ENCODE measurements around the gene PTRH2.

The PTRH2 gene

DNA sequence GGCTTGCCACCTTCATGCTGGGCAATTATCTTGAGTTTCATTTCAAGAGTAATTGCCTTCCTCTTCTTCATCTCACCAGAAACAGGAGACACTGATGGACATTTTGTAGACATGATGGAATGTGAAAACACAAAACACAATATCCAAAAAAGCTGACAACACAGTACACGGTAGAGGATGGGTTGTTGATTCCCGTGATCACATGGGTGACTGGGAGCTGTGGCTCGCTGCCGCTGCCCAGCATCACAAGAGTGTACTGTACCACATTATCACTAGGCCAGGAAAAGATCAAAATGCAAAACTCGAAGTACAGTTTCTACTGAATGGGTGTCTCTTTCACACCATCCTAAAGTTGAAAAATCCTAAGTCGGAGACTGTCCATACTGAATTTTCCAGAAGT, 7.4 kb downstream of the PTRH2 start:
- no peak overlapping the region for H3K4me3 Mint-ChIP-seq
- peaks cover 43% of the 10 kb centered on the region for H3K4me1 Mint-ChIP-seq
- peaks cover 53% of the 10 kb centered on the region for H3K36me3 Mint-ChIP-seq
- CTCF ChIA-PET: no interaction called here
- peak overlapping the region; percentile 17 for H3K27ac Mint-ChIP-seq
- no peaks in the 10 kb centered on the region for H3K27me3 Mint-ChIP-seq
- no peak for DNase-seq
- H3K9me3 Mint-ChIP-seq: no peaks in the 10 kb centered on the region

DNA sequence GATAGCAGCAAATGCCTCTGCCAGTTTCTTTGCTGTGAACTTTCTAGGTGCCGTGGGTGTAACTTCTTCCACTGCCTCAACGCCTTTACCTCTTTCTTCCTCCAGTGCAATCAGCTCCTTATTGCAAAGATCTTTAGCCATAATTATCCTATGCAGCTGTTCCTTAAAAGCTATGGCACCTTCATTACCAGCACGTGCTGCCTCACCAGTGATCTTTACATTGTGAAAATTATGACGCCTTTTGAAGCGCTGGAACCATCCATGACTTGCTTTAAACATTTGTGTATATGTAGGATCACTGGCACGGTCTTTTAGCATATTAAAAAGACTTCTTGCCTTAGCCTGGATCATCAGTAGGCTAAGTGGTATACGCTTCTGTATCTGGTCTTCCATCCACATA, 8.0 kb downstream of the PTRH2 start:
- H3K27ac Mint-ChIP-seq: no peak overlapping the region
- H3K4me1 Mint-ChIP-seq: peaks cover 37% of the 10 kb centered on the region
- peaks cover 56% of the 10 kb centered on the region for H3K36me3 Mint-ChIP-seq
- H3K4me3 Mint-ChIP-seq: no peak overlapping the region
- no peaks in the 10 kb centered on the region for H3K27me3 Mint-ChIP-seq
- no peak for DNase-seq
- CTCF ChIA-PET: no interaction called here
- no peaks in the 10 kb centered on the region for H3K9me3 Mint-ChIP-seq

DNA sequence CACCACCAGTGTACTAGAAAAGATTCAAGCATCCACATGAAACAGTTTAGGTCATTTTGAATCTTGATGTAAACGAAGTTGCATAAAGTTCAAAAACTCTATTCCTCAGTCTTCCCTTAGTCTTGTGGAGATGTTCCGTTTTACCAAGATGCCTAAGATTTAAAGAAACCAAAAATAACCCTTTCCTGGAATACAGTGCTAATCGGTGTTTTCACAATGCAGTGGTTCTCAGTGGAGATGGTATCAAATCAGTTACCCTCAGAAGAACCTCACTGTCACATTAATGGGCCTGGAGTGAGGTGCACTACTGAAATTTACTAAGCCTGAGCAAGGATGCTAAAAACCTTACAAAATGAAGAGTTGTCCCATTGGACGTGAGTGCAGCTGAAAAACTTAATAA, 9.1 kb downstream of the PTRH2 start:
- Mint-ChIP-seq H3K36me3 (peaks cover 62% of the 10 kb centered on the region), H3K4me3 (no peak overlapping the region)

DNA sequence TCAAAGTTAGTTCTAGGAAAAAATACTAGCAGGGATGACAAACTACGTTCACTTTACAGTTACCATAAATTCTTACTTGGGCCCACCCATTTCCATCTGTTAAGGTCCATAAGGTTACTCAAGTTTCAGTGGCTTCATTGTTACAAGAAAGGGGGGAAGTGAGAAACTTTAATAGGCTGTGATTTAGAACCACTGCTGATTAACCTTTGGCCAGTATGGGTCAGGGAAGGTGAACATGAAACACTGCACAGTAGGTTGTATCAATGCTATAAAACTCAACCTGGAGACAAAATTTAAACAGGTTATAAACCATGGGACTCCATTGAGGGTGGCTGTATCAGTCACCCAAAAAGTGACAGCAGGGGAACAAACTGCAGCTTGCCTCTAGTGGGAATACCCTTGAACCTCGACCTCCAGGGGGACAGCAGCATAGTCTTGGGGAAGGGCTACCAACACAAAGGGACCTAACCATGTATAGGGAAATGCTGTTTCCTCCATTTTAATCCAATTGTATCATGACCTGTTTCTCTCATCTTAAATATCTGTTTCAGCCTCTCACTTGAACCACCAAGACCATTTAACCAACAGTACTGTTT, 10.4 kb downstream of the PTRH2 start:
- peaks cover 61% of the 10 kb centered on the region for H3K36me3 Mint-ChIP-seq
- H3K4me3 Mint-ChIP-seq: no peak overlapping the region
- no peaks in the 10 kb centered on the region for H3K9me3 Mint-ChIP-seq
- CTCF ChIA-PET: no interaction called here
- H3K27ac Mint-ChIP-seq: no peak overlapping the region
- H3K27me3 Mint-ChIP-seq: no peaks in the 10 kb centered on the region
- H3K4me1 Mint-ChIP-seq: peaks cover 28% of the 10 kb centered on the region
- DNase-seq: no peak

More for the DNA sequence above, 9.1 kb downstream of the PTRH2 start:
- DNase-seq: no peak
- CTCF ChIA-PET: no interaction called here
- H3K9me3 Mint-ChIP-seq: no peaks in the 10 kb centered on the region
- H3K27ac Mint-ChIP-seq: no peak overlapping the region
- peaks cover 34% of the 10 kb centered on the region for H3K4me1 Mint-ChIP-seq
- H3K27me3 Mint-ChIP-seq: no peaks in the 10 kb centered on the region

DNA sequence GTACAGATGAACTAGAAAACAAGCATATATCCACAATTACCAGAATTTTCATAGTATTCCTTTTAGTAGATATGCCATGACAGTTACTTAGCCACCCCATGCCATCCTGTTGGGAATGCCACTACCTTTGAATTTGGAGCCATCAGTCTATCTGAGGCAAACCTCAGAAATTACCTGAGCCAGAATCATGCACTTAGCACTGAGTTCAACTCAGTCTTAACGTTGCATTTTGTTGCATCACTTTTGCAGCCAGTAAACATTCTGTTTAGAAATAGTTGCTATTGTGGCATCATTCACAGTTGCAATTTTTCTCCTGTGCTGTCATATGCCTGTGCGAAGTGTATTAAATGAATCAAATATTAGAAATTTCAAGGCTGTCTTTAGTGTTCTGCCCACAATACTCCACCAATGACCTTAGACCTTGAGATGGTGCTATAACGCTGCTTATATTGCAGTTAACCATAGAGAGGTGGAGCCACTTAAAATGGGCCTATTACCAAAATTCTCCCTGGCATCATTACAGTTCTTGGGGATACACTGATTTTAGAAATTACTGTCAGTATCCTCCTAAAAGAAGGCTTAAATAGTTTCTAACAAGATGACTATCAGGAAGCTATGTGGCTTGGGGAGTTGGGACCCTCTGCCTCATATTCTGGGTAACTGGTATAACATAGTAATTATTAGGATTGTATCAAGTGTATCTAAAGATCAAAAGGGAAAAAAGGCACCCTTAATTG, 11.1 kb downstream of the PTRH2 start:
- Mint-ChIP-seq H3K4me3 (no peak overlapping the region), H3K36me3 (peaks cover 65% of the 10 kb centered on the region), H3K4me1 (peaks cover 28% of the 10 kb centered on the region), H3K9me3 (no peaks in the 10 kb centered on the region), H3K27me3 (no peaks in the 10 kb centered on the region), H3K27ac (peak overlapping the region; percentile 17)
- CTCF ChIA-PET: interaction anchor here (1.2 kb wide), 1 partner anchor 163 kb away, joined by 4 read pairs; no protein-coding TSS in a partner anchor
- DNase-seq: no peak

DNA sequence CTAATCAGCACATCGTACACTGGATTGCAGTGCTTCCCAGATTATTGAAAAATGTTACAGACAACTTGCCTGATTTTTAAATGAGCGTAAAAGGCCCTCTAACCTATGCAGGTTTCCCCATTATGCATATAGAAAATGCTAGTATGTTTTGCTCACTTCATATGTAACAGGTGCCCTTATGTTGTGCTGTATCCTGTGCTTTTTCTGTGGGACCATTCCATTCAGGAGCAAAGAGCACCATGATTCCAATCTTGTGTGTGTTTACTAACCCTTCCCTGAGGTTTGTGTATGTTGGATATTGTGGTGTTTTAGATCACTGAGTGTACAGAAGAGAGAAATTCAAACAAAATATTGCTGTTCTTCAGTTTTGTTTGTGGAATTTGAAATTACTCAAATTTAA, 12.9 kb downstream of the PTRH2 start:
- Mint-ChIP-seq H3K27me3 (no peaks in the 10 kb centered on the region), H3K4me1 (peaks cover 12% of the 10 kb centered on the region), H3K27ac (no peak overlapping the region), H3K36me3 (peaks cover 68% of the 10 kb centered on the region), H3K4me3 (no peak overlapping the region), H3K9me3 (no peaks in the 10 kb centered on the region)
- no peak for DNase-seq
- CTCF ChIA-PET: interaction anchor here (0.7 kb wide), 1 partner anchor 831 kb away, joined by 3 read pairs; no protein-coding TSS in a partner anchor

DNA sequence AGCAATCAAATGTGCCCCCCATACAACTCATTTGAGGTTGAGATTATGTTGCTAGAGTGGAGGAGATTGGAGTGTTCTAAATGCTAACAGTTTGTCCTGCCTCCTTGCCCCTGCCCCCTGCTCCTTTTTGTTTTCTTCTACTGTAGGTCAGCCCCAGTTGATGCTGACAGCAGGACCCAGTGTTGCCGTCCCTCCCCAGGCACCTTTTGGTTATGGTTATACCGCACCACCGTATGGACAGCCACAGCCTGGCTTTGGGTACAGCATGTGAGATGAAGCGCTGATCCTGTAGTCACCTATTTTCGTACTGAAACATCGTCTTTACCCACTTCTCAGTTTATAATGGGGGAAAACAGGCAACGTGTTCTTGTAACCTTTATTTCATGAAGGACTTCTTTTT, 13.6 kb downstream of the PTRH2 start:
- peaks cover 9% of the 10 kb centered on the region for H3K4me1 Mint-ChIP-seq
- CTCF ChIA-PET: interaction anchor here (0.6 to 0.7 kb wide), 2 partner anchors 714 to 830 kb away, joined by 3 to 4 read pairs; no protein-coding TSS in a partner anchor
- no peaks in the 10 kb centered on the region for H3K9me3 Mint-ChIP-seq
- no peak for DNase-seq
- no peaks in the 10 kb centered on the region for H3K27me3 Mint-ChIP-seq
- H3K4me3 Mint-ChIP-seq: no peak overlapping the region
- no peak overlapping the region for H3K27ac Mint-ChIP-seq
- peaks cover 65% of the 10 kb centered on the region for H3K36me3 Mint-ChIP-seq

DNA sequence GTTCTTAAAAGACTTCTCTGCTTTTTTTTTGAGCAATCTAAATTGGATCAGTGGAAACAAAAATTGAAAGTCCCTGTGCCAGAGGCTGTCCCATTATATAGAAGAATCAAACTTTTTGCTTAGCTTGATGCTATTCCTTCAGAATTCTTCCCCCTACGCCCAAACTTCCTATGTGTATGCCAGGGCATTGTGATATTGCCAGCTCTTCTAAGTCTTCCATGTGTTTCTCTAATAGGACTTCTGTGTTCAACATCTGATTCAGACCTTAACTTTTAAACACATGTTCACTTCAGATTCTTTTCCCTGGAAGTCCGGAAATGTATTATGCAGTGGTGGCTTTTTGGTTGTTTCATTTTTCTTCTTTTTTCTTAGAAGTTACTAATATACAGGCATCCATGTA, 18.7 kb downstream of the PTRH2 start:
- H3K36me3 Mint-ChIP-seq: peaks cover 62% of the 10 kb centered on the region
- H3K27ac Mint-ChIP-seq: no peak overlapping the region
- CTCF ChIA-PET: interaction anchor here (0.6 to 1.1 kb wide), 3 partner anchors 28 to 36 kb away, joined by 3 read pairs; no protein-coding TSS in a partner anchor

DNA sequence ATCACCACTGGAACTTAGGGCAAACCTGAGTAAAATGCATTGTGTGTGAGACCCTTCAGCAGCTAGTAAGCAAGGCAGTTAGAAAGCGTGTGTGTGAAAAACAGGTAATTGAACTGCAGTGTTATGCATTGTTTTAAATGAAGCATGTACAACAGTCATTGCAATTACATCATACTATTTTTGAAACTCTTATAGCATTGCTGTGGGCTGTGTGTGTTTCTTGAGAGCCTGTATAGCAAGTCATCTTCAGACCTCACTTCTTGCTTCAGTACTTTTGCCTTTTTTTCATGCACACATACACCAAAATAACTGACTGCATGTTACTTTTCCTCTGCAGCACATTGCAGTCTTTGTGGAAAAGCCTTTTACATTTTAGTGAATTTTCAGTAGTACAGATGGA, 19.2 kb downstream of the PTRH2 start:
- H3K4me1 Mint-ChIP-seq: no peaks in the 10 kb centered on the region
- H3K27ac Mint-ChIP-seq: no peak overlapping the region
- no peaks in the 10 kb centered on the region for H3K9me3 Mint-ChIP-seq
- no peaks in the 10 kb centered on the region for H3K27me3 Mint-ChIP-seq
- no peak overlapping the region for H3K4me3 Mint-ChIP-seq
- CTCF ChIA-PET: interaction anchor here (0.6 to 1.1 kb wide), 3 partner anchors 28 to 35 kb away, joined by 3 read pairs; no protein-coding TSS in a partner anchor
- peaks cover 64% of the 10 kb centered on the region for H3K36me3 Mint-ChIP-seq
- no peak for DNase-seq

More for the DNA sequence above, 18.7 kb downstream of the PTRH2 start:
- no peaks in the 10 kb centered on the region for H3K4me1 Mint-ChIP-seq
- no peaks in the 10 kb centered on the region for H3K9me3 Mint-ChIP-seq
- no peak for DNase-seq
- no peak overlapping the region for H3K4me3 Mint-ChIP-seq
- no peaks in the 10 kb centered on the region for H3K27me3 Mint-ChIP-seq

DNA sequence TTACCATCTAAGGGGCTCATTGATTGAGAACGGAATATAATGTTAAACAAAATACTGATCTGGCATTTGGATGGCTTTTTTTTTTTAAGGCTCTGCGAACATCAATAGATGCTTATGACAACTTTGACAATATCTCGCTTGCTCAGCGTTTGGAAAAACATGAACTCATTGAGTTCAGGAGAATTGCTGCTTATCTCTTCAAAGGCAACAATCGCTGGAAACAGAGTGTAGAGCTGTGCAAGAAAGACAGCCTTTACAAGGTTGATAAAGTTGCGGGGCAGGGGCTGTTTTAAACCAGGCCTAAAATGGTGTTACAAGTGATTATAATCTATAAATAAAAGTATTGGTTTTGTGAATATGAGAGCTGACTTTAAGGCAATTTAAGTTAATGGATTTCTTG, 22.3 kb downstream of the PTRH2 start:
- no peak overlapping the region for H3K27ac Mint-ChIP-seq
- peaks cover 68% of the 10 kb centered on the region for H3K36me3 Mint-ChIP-seq
- CTCF ChIA-PET: no interaction called here
- no peak overlapping the region for H3K4me3 Mint-ChIP-seq
- H3K9me3 Mint-ChIP-seq: no peaks in the 10 kb centered on the region
- H3K4me1 Mint-ChIP-seq: no peaks in the 10 kb centered on the region
- no peaks in the 10 kb centered on the region for H3K27me3 Mint-ChIP-seq
- no peak for DNase-seq

DNA sequence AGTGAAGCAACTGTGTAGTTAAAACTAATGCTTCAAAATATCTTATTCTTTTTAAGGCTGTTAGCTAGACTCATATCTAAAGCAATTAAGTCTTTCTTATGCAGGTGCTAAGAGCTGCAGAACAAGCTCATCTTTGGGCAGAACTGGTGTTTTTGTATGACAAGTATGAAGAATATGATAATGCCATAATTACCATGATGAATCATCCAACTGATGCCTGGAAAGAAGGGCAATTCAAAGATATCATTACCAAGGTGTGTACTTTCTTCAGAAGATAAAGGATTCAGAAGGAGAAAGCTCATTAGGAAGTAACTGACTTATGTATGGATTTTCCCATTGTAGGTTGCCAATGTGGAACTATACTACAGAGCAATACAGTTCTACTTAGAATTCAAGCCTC, 23.9 kb downstream of the PTRH2 start:
- peaks cover 64% of the 10 kb centered on the region for H3K36me3 Mint-ChIP-seq
- H3K4me3 Mint-ChIP-seq: no peak overlapping the region
- H3K9me3 Mint-ChIP-seq: no peaks in the 10 kb centered on the region
- CTCF ChIA-PET: interaction anchor here (0.5 kb wide), 1 partner anchor 267 kb away, joined by 3 read pairs; no protein-coding TSS in a partner anchor
- no peaks in the 10 kb centered on the region for H3K27me3 Mint-ChIP-seq
- DNase-seq: no peak
- no peak overlapping the region for H3K27ac Mint-ChIP-seq
- H3K4me1 Mint-ChIP-seq: no peaks in the 10 kb centered on the region

DNA sequence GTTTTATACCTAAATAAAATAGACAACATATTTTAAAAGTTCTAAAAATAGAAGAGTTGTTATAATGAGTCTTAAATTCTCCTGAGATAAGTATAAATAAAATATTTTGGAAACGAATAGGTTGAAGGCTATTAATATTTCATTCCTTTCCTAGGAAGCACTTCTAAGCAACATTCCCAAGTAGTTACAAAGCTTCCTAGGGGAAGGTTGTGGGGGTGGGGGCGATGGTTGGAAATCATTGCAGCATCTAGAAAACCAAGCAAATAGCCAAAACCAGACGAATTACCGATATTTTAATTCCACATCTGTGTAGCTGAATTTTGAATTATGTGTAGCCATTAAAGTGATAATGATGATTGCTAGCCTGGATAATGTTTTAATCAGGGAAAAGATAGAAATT, 26.9 kb downstream of the PTRH2 start:
- no peak for DNase-seq
- no peaks in the 10 kb centered on the region for H3K9me3 Mint-ChIP-seq
- H3K27me3 Mint-ChIP-seq: no peaks in the 10 kb centered on the region
- H3K36me3 Mint-ChIP-seq: peaks cover 62% of the 10 kb centered on the region
- CTCF ChIA-PET: no interaction called here
- H3K27ac Mint-ChIP-seq: no peak overlapping the region
- no peak overlapping the region for H3K4me3 Mint-ChIP-seq
- no peaks in the 10 kb centered on the region for H3K4me1 Mint-ChIP-seq

DNA sequence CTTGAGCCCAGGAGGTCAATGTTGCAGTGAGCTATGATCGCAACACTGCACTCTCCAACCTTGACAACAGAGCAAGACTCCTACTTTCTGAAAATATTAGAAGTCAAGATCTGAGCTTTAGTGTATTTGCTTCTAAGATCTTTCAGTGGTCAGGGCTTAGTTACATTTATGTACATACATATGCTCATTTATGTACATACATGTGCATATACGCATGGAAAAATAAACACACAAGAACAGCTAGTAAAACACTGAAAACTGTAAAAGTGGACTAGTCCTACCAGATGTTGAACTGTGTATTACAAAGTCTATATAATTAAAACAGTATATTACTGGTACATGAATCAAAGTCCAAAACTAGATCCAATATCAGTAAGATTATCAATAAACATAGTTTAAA, 28.3 kb downstream of the PTRH2 start:
- Mint-ChIP-seq H3K27ac (no peak overlapping the region), H3K36me3 (peaks cover 61% of the 10 kb centered on the region)
- CTCF ChIA-PET: no interaction called here

DNA sequence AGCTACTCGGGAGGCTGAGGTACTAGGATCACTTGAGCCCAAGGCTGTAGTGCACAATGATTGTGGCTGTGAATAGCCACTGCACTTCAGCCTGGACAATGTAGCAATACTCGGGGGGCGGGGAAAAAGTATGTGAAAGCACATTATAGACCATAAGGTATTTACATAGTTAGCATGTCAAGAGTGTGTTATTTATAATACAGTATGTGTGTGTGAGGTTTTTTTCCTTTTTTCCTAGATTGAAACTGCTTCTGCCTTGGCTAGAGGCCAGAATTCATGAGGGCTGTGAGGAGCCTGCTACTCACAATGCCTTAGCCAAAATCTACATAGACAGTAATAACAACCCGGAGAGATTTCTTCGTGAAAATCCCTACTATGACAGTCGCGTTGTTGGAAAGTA, 30.5 kb downstream of the PTRH2 start:
- H3K27ac Mint-ChIP-seq: peak overlapping the region; percentile 37
- H3K9me3 Mint-ChIP-seq: no peaks in the 10 kb centered on the region
- H3K27me3 Mint-ChIP-seq: no peaks in the 10 kb centered on the region
- peaks cover 2% of the 10 kb centered on the region for H3K4me1 Mint-ChIP-seq
- peaks cover 51% of the 10 kb centered on the region for H3K36me3 Mint-ChIP-seq
- no peak for DNase-seq
- no peak overlapping the region for H3K4me3 Mint-ChIP-seq
- CTCF ChIA-PET: interaction anchor here (1.5 kb wide), 1 partner anchor 366 kb away, joined by 5 read pairs; no protein-coding TSS in a partner anchor

More for the DNA sequence above, 28.3 kb downstream of the PTRH2 start:
- no peaks in the 10 kb centered on the region for H3K27me3 Mint-ChIP-seq
- no peak for DNase-seq
- H3K4me3 Mint-ChIP-seq: no peak overlapping the region
- no peaks in the 10 kb centered on the region for H3K4me1 Mint-ChIP-seq
- no peaks in the 10 kb centered on the region for H3K9me3 Mint-ChIP-seq

DNA sequence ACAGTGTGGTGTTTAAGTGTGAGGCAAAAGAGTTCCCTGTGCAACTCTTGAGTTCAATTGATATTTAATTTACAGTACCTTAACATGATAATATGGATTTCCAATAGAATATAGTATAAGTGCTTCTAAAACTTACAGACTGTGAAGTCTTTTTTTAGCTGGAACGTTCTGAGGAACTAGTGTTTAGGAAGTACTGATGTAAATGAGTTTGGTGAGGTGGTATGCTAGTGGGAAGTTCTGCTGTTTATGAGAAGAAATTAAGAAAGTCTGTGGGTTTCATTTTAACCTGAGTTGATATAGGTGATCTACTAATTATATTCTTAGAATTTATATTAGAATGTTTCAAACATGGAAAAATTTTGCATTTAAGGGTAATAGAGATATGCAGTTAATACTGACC, 32.0 kb downstream of the PTRH2 start:
- Mint-ChIP-seq H3K4me3 (no peak overlapping the region), H3K9me3 (no peaks in the 10 kb centered on the region), H3K4me1 (peaks cover 9% of the 10 kb centered on the region), H3K36me3 (peaks cover 51% of the 10 kb centered on the region), H3K27ac (no peak overlapping the region), H3K27me3 (no peaks in the 10 kb centered on the region)
- CTCF ChIA-PET: interaction anchor here (1.5 kb wide), 1 partner anchor 364 kb away, joined by 5 read pairs; no protein-coding TSS in a partner anchor
- no peak for DNase-seq

Measured in activated naive CD4-positive, alpha-beta T cell treated with anti-CD3 and anti-CD28 coated beads, Interleukin-2, amount 10 ng/mL, durations not matched to agents 7 days and 5 days (primary cell).